NCI-H526 treated with DMSO at 0.1 percent for 48 hours (cell line): ENCODE results near the gene PSORS1C1.

Experiments used
- DNase-seq: peaks from one replicate; lab custom pipeline; 2025; lab: John Stamatoyannopoulos, UW

The PSORS1C1 gene

DNA sequence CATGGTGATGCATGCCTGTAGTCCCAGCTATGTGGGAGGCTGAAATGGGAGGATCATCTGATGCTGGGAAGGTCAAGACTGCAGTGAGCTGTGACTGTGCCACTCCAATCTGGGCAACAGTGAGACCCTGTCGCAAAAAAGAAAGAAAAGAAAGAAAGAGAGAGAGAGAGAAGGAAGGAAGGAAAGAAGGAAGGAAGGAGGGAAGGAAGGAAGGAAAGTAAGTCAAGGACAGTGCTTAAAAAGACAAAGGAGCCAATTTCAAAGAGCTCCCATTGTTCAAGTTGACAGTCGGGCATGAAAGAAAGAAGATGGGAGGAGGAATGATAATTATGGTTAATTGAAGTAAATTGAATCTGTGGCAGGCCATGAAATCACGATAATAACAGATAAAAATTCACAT lies 18.4 kb upstream of the PSORS1C1 start:
- DNase-seq = no peak

DNA sequence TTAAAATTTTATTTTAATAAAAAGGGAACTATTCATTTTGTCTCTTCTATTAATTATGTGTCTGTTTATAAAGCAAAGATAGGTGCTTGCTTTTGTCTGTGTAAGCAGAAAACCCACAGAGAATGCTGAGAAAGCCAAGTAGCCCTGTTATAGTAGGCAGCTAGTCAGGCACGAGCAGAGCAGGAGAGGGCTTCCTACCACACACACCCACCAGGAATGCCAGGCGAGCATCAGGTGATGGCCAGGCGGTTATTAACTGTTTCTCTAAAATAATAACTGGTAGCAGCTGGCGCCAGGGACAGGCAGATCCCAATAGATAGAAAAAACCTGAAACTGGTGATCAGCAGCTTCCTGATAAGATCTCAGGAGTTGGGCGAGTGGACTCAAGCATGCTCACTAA lies 17.9 kb upstream of the PSORS1C1 start:
- DNase-seq = no peak

DNA sequence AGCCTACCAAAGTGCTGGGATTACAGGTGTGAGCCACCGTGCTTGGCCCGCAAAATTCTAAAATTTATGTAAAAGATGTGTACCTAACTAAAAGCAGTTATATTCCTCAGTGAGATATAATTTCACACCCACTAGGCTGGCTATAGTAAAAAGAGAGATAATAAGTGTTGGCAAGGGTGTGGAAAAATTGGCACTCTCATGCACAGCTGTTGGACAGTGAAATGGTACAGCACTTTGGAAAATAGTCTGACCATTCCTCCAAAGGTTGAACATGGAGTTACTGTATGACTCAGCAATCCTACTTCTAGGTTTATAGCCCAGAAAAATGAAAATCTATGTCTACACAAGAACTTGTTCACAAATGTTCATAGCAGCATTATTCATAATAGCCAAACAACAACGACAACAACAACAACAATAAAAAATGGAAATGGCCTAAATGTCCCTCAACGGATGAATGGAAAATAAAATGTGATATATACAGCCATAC lies 16.1 kb upstream of the PSORS1C1 start:
- DNase-seq = no peak

DNA sequence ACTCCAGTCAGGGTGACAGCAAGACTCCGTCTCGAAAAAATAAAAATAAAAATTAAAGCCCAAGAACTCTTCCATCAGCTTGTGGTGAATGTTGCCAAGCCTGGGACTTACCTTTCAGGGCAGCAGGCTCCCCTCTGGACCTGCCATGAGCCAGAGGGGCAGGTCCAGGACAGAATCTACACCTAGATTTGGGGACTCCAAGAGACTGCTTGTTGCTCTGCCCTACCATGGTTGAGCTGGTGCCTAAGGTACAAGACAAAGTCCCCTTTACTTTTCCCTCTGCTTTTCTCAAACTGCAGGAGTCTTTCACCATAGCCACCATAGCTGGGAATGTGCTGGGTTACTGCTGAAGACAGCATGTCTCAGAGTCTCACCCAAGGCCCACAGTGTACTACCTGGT lies 11.5 kb upstream of the PSORS1C1 start:
- no peak for DNase-seq

DNA sequence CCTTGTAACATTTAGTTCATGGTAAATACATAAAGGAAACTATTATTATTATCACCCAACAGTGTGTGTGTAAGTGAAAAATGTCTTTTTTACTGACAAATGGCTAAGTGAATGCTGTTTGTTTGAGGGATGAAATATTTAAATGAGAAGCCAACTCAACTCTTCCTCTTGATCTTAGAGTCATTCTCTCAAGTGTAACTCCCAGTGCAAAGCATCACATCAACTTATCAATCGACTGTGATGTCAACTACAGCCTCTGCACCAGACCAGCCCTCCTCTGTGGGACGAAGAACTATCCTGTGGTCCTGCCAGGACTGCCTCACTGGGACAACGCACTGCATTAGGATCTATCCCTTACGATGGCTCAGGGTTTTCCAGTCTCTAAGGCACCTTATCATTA lies 7.5 kb upstream of the PSORS1C1 start:
- DNase-seq = no peak

DNA sequence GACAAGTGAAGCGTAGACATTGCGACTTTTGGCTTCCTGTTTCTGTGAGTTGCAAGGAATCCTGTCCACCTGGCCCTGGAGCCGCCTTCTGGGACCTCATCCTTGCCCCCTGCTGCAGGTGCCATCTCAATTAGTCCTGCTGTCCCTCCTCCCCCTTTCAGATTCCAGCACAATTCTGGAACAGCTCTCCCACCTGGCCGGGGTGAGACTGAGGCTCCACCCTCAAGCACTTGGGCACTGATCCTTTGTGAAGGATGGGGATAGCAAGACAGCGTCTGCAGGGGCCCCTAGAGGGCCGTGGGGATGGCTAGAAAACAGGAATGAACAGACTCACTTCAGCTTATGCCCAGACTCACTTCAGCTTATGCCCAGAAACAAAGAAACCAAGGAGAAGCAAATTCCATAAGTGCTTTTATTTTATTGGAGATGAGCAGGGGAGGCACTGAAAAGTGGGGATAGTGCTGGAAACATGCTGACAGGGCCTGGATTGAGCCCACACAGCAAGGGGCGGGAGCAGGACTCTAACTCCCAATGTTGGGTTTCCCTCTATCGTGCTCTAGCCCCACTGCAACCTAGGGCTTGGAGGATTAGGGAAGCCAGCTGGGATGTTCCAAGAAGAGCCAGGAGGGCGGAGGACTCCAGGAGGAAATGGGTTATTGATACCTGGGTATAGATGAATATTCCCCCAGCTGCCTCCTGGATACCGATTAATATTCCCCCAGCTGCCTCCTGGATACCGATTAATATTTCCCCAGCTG lies 3.6 kb upstream of the PSORS1C1 start:
- no peak for DNase-seq

DNA sequence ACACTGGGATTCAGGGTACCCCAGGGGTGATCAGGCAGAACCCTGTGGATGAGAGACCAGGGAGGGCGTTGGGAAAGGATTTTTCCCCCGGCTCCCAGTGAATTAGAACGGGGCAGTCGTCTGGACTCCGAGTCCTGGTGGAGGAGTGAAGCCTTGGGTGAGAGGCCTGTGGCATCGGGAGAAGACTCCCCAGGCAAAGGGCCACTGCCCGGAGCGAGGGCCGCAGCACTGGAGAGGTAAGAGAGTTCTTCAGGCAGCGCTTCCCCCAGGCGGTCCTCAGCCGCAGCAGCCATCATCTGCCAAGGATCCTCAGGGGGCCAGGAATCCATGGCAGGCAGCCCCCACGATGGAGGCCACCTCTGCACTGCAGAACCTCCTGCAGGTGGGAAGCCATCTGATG lies 2.9 kb upstream of the PSORS1C1 start:
- no peak for DNase-seq

DNA sequence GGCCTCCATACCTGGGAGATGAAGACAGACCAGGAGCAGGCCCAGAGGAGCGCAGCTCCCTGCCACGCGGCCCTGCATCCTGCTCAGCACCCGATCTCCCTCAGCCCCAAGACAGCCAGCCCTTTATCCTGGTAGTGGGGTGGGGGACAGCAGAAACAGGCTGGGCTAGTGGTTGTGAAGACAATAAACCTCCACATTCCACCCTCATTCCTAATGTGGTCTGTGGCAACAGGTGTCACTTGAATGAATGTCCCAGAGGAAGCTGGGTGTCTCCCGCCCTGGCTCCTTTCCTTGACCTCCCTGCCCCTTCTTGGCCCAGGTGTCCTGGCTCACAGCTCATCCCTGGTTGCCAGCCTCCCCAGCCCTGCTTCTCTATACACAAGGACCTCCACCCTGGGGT lies 2.1 kb upstream of the PSORS1C1 start, which contains the start of gene C6orf15:
Gene C6orf15, minus strand, starts transcription at position 98 of the 400 bp plus-strand sequence. Its CDS starts 20 bp downstream, at position 78.
- DNase-seq = no peak

DNA sequence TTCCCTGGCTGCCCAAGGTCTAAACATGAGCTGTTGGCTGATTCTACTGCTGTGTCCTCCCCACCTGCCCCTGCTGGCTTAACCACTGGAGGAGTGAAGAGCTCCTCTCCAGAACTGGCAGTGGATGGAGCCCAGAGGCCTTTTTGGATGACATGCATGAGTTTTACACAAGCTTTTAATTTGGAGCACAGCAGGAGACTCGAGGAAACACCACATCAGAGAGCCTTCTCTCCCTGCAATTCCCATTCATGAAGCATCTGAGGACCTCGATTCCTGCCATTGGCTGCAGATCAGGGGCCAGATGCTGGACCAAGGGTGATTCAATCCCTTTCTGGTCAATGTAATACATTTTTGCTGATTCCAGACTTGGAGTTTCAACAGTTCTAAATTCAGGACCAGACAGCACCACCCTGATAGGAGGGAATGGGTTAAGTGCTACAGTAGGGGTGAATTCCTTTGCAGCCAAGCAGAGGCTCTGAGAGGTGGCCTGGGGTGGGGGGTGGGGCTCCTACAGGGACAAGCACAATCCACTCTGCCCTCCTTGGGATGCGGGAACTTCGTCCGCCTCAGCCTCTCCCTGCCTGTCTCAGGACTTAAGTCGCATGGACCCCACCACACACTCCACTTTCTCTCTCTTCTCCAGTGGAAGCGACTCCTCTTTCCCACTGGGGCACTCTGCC lies 599 bp upstream of the PSORS1C1 start:
- no peak for DNase-seq

DNA sequence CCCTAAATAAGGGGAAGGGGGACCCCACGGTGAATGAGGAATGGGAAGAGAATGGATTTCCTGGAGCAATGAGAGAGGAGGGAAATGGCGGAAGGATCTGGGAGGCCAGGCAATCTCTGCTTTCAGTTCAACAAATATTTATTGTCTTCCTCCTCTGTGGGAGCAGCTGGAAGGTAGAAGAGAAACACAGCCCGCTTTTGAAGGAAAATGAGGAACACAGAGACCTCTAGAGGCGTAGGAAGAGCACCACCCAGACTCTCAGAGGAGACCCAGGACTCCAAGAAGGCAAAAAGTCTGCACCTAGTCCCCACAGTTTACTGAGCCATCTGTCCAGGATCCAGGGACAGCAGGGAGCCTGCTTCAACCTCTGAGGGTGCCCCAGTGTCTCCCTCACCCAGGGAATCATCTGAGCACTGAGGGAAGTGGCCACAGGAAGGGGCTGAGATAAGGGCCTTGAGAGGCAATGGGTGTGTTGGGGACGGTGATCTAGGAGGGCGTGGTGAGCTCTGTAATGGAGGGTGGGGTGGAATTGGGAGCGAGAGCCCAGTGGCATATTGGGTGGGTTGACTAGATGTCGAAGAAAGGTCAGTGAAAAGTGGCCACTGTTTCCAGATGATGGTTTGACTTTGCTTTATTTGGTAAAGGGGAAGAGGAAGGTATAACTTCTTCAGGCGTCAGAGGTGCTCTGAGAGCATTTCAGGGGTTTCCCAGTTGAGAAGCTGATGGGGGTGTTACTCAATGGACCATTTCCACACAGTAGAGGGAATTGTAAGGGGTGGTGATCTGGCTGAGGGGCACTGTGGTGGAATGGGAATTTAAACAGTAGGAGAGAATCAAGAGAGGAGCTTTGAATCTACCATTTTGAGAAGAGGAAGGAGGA lies 610 bp downstream of the PSORS1C1 start:
- no peak for DNase-seq

DNA sequence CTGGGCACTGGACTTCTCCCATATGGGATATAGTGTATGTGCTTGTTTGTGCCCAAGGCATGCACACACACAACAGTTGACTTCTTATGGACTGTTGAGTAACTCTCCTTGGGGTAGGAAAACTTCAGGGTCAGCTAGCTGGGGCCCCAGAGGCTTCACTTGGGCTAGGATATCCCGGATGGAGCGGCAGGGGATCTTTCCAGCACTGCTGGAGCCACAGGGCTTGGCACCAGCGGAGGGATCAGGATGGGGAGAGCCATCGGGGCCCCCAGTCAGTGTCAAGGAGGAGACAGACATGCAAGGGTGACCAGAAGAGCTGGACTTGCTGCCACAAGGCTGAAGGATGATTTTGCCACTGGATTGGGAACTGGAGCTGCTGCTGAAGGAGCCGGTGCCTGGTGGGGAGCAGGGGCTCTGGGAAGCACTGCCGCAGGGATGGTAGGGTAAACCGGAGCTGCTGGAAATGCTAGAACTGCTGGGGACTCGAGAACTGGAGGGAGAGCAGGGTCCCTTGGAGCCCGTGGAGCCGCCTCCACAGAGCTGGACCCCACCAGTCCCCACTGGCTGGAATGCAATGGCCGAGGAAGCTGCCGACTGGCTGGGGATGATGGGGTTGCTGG lies 1.5 kb downstream of the PSORS1C1 start:
- no peak for DNase-seq

DNA sequence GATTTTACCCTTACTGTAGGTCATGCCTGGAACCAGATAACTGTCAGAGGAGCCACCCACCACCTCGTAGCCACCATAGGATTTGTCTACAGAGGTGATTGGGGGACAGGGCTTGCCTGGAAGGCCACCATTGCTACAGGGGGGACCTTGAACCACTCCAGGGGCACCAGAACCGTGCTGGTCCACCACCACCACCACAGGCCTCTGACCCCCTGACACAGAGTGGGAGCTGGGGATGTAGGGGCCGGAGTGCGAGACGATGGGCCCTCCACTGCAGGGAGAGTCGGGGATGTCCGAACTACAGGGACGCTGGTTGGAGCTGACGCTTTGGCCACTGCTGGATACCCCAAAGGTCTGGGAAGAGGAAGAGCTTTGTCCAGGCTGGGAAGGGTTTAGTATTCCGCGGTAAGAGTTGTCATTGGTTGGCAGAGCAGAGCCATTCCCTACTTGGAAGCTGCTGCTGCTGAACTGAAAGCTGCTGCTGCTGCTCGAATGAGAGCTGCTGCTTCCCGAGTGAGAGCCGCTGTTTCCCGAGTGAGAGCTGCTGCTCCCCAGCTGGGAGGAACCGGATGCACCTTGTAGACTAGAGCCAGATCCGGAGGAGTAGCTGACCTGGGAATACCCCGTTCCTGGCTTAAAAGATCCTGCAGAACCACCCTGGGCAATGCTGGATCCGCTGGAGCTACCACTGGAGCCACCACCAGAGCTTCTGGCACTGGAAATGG lies 2.2 kb downstream of the PSORS1C1 start:
- DNase-seq = no peak

DNA sequence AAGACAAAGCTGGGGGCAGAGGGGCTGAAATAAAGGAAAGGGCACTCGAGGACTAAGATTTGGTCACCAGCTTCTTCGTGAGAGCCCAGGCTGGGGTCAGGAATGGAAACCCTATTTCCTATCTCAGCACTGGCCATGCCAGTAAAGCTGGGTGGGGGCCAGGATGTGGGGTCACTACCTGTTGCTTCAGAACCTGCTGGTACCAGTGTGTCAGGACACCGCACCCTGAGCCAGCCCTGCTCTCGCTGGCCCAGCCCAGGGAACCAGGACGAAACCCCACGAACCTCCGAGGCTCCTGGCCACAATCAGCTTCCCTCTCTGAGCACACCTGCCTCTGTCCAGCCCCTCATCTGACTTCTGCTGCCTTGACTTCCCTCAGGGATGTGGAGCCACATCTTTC lies 3.6 kb downstream of the PSORS1C1 start:
- DNase-seq = no peak

DNA sequence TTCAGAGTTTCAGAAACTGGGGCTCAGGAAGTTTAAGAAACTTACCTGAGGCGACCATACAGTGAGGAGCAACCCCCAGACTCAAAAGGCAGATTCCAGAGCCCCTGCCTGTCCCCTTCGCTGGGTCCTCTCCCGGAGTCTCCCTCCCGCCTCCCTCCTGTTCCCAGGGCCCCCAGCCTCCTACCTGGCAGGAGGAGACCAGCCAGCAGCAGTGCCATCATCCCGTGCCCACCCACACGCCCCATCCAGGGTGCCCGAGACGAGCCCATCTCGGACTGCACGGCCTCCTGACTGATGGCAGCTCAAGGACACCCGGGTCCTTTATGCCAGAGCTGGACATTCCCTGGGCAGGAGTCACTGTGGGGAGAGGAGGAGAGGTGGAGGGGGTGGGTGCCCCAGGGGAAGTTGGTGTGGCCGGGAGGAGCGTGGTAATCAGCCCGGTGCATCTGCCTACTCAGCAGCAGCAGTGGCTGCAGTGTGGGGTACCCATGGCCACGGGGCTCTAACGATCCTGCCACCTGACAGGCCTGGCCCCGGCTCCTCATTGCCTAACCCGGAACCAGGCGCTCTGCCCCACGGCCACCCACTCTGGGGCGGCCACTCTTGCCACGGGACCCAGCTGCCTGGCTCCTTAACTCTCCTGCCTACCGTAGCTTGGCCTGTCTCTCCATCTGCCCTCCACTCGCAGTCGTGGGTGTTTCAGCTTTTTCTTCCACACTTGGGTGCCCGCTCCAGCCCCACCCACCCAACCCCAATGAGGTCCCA lies 5.7 kb downstream of the PSORS1C1 start, which contains the start of gene CDSN:
Gene CDSN, minus strand, starts transcription at position 296 of the 765 bp plus-strand sequence. Its CDS starts 27 bp downstream, at position 269.
- no peak for DNase-seq

DNA sequence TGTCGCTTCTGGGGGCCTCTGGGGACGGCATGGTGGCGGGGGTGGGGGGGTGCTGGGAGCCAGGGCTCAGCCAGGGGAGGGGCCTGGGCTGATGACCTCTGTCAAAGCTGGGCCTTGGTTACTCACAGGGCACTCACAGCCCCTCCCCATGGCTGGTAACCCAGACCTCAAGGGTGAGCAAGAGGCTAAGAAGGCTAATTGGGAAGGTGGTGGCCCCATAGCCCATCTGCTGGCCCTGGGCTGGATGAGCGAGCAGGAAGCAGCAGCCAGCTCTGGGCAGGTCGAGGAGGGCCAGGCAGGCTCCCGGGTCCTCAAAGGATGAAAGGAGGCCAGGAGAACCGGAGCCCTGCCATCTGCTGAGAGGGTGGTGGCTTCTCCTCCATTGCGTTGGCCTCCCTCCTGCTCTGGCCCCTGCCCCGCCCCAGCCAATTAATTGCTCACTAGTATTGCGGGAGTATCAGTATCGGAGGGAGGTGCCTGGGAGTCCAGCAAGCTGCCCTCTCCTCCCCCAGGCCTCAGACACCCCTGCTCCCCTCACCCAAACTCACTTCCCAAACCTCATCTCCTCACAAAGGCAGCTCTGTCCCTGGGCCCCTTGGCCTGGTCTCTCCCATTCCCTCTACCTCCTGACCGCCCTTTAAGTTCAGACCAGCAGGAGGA lies 6.7 kb downstream of the PSORS1C1 start:
- no peak for DNase-seq

DNA sequence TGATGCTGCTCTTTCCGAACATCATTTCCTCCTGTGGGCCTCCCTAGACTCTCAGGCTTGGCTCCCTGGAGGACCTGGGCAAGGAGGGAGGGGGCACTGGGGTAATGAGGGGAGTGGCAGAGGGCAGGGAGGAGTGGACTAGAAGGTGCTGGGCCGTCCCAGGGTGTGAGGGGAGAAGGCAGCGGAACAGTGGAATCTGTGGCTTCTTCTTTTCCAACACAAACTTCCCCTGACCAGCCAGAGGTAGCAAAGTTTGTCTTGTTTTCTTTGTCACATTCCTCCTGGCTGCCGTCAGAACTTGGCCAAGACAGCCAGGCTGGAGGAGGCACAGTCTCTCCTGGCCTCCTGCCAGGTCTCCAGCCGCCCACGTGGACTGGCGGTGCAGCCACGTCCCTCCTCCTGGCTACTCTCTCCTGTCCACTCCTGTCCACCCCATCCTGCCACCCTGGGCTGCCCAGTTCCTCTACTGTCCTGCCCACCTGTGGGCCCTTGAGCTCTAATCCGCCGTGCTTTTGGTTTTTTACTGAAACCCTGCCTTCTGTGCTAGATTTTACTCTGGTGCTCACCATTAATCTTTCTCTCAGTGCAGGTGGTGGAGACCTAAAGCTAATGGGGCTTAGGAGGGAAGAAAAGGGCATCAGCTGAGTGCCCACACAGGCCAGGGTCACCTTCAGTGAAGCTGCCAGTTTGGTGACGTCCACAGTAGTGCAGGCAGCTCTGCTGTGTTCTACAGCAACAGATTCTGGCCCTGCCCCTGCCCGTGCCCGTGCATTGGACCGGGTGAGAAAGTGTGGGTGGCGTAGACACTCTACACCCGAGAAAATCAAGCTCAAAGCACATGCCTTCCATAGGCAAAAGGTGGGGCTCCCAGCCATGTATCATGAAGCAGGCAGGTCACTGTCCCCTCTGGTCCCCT lies 8.4 kb downstream of the PSORS1C1 start:
- DNase-seq = no peak

DNA sequence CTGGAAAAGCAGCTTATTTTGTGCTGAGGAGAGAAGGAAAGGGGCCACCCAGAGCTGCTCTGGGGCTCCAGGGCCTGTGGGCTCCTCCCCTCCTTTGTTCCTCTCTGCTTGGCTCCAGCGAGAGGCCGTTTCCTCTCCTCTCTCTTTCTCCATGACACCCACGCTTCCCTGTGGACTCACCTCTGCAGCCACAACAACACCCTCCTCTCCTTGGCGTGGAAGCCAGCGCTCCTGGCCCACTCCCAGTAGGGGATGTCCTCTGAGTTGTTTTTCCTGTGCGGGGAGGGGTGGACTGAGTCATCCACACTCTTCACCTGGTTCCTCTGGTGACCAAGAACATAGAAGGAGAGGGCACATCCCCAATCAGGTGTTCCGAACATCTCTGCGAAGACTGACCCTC lies 10.6 kb downstream of the PSORS1C1 start:
- DNase-seq = no peak

DNA sequence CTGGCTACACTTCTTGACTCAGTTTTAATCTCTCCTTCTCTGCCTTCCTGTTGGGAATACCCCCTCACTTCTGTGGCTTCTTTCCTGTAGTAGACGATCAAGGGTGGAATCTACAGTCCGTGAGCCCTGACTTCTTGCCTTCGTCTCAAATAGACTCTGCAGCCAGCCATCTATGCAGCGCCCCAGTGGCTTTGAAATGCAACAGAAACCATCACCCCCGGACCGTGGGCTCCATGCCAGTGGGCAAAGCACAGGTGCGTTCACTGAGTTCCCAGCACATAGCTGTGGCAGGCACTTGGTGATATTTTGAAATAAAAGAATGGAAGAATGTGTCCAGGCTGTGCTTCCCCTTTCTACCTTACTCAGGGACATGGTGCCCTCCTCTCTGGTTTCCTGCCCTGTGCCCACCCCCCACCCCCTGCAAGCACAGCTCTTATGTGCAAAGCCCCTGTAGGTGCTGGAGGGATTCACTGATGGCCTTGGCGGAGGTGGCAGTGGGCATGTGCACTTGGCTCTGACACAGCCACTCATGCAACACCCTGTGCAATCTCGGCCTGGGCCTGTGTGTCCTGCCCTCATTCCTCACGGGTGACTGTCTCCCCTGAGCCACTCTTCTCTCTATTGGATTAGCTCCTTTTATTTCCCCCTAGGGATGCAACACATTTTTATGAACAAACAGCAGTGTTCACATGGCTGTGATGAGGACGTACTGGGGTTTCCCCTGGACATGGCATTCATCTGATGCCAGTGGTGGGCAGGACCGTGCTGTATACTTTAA lies 11.2 kb downstream of the PSORS1C1 start:
- DNase-seq = no peak
